Nephron progenitor cell (in vitro differentiated cells): ENCODE data around the gene B4GALNT4.
"Not testable (repeated sequence)": the region's sequence is repeated elsewhere in the genome, so short reads cannot be mapped to it uniquely, and the experiment has no call there.

Experiments
- DNase-seq: peaks from one replicate; pipeline ENCODE4 v3.0.0; 2021
- H3K27ac Mint-ChIP-seq: 2 replicates; pipeline ENCODE4 v1.8.0; 2021; ENCODE audit warnings: mild to moderate bottlenecking, moderate library complexity, mixed read lengths
- H3K27me3 Mint-ChIP-seq: 2 replicates; pipeline ENCODE4 v1.8.0; 2021; ENCODE audit warnings: mild to moderate bottlenecking, low read depth, mixed read lengths; ENCODE audit not compliant: poor library complexity
- H3K36me3 Mint-ChIP-seq: 2 replicates; pipeline ENCODE4 v1.8.0; 2021; ENCODE audit warnings: low read depth, mixed read lengths
- H3K4me1 Mint-ChIP-seq: 2 replicates; pipeline ENCODE4 v1.8.0; 2021; ENCODE audit warnings: mixed read lengths
- H3K4me3 Mint-ChIP-seq: 2 replicates; pipeline ENCODE4 v1.8.0; 2021; ENCODE audit warnings: mild to moderate bottlenecking, moderate library complexity, mixed read lengths
- H3K9me3 Mint-ChIP-seq: 2 replicates; pipeline ENCODE4 v1.8.0; 2021; ENCODE audit warnings: mild to moderate bottlenecking, moderate library complexity, mixed read lengths
- TF ChIP-seq, protein P1 (sequence below): fragments of 200-600 bp; sonication (generic); IDR thresholded peaks from 2 replicates; pipeline ENCODE4 v1.5.0; 2021; ENCODE audit warnings: antibody characterized with exemption

The B4GALNT4 gene, protein sequence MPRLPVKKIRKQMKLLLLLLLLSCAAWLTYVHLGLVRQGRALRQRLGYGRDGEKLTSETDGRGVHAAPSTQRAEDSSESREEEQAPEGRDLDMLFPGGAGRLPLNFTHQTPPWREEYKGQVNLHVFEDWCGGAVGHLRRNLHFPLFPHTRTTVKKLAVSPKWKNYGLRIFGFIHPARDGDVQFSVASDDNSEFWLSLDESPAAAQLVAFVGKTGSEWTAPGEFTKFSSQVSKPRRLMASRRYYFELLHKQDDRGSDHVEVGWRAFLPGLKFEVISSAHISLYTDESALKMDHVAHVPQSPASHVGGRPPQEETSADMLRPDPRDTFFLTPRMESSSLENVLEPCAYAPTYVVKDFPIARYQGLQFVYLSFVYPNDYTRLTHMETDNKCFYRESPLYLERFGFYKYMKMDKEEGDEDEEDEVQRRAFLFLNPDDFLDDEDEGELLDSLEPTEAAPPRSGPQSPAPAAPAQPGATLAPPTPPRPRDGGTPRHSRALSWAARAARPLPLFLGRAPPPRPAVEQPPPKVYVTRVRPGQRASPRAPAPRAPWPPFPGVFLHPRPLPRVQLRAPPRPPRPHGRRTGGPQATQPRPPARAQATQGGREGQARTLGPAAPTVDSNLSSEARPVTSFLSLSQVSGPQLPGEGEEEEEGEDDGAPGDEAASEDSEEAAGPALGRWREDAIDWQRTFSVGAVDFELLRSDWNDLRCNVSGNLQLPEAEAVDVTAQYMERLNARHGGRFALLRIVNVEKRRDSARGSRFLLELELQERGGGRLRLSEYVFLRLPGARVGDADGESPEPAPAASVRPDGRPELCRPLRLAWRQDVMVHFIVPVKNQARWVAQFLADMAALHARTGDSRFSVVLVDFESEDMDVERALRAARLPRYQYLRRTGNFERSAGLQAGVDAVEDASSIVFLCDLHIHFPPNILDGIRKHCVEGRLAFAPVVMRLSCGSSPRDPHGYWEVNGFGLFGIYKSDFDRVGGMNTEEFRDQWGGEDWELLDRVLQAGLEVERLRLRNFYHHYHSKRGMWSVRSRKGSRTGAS

GRCh38 chr11:369336-370018 lies at the start of gene B4GALNT4:
Gene B4GALNT4 (plus strand): TSS chr11:369499. CDS start chr11:369804, 305 bp downstream.
- H3K27ac Mint-ChIP-seq, result peak within 1 kb of the TSS; percentile 92
- peak within 1 kb of the TSS; percentile 89 for H3K4me3 Mint-ChIP-seq
- DNase-seq, result peak; percentile 75
- H3K27me3 Mint-ChIP-seq, result peaks cover 12% of the 10 kb centered on the region
- peaks cover 37% of the 10 kb centered on the region for H3K4me1 Mint-ChIP-seq
- H3K9me3 Mint-ChIP-seq, result peaks cover 14% of the 10 kb centered on the region
- TF ChIP-seq, protein P1, sequence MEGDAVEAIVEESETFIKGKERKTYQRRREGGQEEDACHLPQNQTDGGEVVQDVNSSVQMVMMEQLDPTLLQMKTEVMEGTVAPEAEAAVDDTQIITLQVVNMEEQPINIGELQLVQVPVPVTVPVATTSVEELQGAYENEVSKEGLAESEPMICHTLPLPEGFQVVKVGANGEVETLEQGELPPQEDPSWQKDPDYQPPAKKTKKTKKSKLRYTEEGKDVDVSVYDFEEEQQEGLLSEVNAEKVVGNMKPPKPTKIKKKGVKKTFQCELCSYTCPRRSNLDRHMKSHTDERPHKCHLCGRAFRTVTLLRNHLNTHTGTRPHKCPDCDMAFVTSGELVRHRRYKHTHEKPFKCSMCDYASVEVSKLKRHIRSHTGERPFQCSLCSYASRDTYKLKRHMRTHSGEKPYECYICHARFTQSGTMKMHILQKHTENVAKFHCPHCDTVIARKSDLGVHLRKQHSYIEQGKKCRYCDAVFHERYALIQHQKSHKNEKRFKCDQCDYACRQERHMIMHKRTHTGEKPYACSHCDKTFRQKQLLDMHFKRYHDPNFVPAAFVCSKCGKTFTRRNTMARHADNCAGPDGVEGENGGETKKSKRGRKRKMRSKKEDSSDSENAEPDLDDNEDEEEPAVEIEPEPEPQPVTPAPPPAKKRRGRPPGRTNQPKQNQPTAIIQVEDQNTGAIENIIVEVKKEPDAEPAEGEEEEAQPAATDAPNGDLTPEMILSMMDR, result no peak
- peaks cover 30% of the 10 kb centered on the region for H3K36me3 Mint-ChIP-seq

GRCh38 chr11:319888-320273 lies 49.4 kb upstream of the B4GALNT4 start:
- peak overlapping the region; percentile 94 for H3K27ac Mint-ChIP-seq
- H3K4me1 Mint-ChIP-seq, result peaks cover 52% of the 10 kb centered on the region
- peak overlapping the region; percentile 94 for H3K4me3 Mint-ChIP-seq
- H3K9me3 Mint-ChIP-seq, H3K36me3 Mint-ChIP-seq, DNase-seq, H3K27me3 Mint-ChIP-seq: not testable (repeated sequence)

DNA sequence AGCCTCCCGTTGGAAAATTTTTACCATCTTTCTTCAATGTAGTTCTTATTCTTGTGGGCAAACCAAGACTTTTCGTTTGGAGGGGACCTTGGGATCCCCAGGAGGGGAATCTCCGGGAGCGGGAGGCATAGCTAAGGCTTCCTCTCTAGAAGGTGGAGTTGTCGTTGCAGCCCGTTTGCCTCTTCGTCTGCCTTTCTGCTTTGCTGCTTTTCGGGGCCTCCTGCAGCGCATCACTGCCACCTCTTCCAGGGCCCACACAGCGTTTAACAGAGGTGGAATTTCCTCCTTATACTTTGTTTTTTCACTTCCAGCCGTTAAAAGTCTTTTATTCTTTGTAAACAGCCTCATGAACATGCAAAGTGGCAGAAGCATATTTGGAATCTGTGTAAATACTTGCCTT lies 45.1 kb upstream of the B4GALNT4 start:
- H3K9me3 Mint-ChIP-seq, result peaks cover 2% of the 10 kb centered on the region
- H3K27ac Mint-ChIP-seq, result peak overlapping the region; percentile 93
- no peak for DNase-seq
- no peaks in the 10 kb centered on the region for H3K36me3 Mint-ChIP-seq
- H3K27me3 Mint-ChIP-seq, result no peaks in the 10 kb centered on the region
- peak overlapping the region; percentile 28 for H3K4me3 Mint-ChIP-seq
- peaks cover 64% of the 10 kb centered on the region for H3K4me1 Mint-ChIP-seq
- TF ChIP-seq, protein P1, result no peak

GRCh38 chr11:324593-325517 lies 44.4 kb upstream of the B4GALNT4 start:
- not testable (repeated sequence) for H3K27me3 Mint-ChIP-seq, H3K9me3 Mint-ChIP-seq, H3K36me3 Mint-ChIP-seq, DNase-seq
- Mint-ChIP-seq H3K4me1 (peaks cover 65% of the 10 kb centered on the region), H3K4me3 (peak overlapping the region; percentile 16), H3K27ac (peak overlapping the region; percentile 93)

GRCh38 chr11:325796-326591 lies 43.3 kb upstream of the B4GALNT4 start:
- Mint-ChIP-seq H3K4me1 (peaks cover 59% of the 10 kb centered on the region), H3K27ac (peak overlapping the region; percentile 87), H3K27me3 (no peaks in the 10 kb centered on the region), H3K36me3 (no peaks in the 10 kb centered on the region), H3K9me3 (peaks cover 13% of the 10 kb centered on the region), H3K4me3 (no peak overlapping the region)
- DNase-seq, result no peak
- TF ChIP-seq, protein P1, result no peak
